ENCODE results near the gene ABCD4.

GRCh38 chr14:74262076-74262475 lies 40.7 kb downstream of the ABCD4 start:
- TF ChIP-seq CTCF (conservative IDR thresholded peaks at IDR 0.05; ENCODE audit: low read depth, low read length) (no peak), RCOR1 (IDR thresholded peaks at IDR 0.05; ENCODE audit: insufficient replicate concordance, low read length) (no peak), RAD21 (IDR thresholded peaks at IDR 0.05; ENCODE audit: low read length) (no peak), BHLHE40 (IDR thresholded peaks at IDR 0.05; ENCODE audit: low read depth, low read length) (no peak), USF2 (IDR thresholded peaks at IDR 0.05; ENCODE audit: low read depth, low read length) (no peak), MAZ (IDR thresholded peaks at IDR 0.05; ENCODE audit: borderline replicate concordance, low read depth, low read length) (no peak), RFX5 (IDR thresholded peaks at IDR 0.05; ENCODE audit: low read depth, low read length) (no peak), POLR2A (IDR thresholded peaks at IDR 0.05; ENCODE audit: low read depth, low read length) (no peak), CEBPB (IDR thresholded peaks at IDR 0.05; ENCODE audit: low read depth, low read length) (no peak), SMC3 (IDR thresholded peaks at IDR 0.05; ENCODE audit: low read depth, low read length) (no peak)

Data from IMR-90 (cell line).